Upper lobe of left lung (tissue), 6 donors: ENCODE data around the gene CCND3. TPM values are rescaled to one million over a fixed set of nuclear protein-coding genes. Genes with fewer than 3 reads are reported as not detected.
A peak's percentile ranks its signal among the peaks of the same experiment; 100 is the strongest.

Source experiments
- ATAC-seq, 2 donors: fragments of 200-7000 bp; cut with Tn5 transposase; one replicate each; pipeline ENCODE4 v1.9.1; 2022; ENCODE audit warnings: mild to moderate bottlenecking in 2 of 2, moderate library complexity in 2 of 2; ENCODE audit not compliant: low FRiP score in 2 of 2
- DNase-seq, 2 donors: peaks; one replicate each; pipeline ENCODE4 v3.0.0-alpha.2; 2019 to 2020
- H3K27ac ChIP-seq, 4 donors: fragments of 200-600 bp; sonication (generic); one replicate each; pipeline ENCODE4 v1.5.1; 2016 to 2019
- H3K27me3 ChIP-seq, 4 donors: fragments of 200-600 bp; sonication (generic); one replicate each; pipeline ENCODE4 v1.5.1; 2017 to 2019
- H3K36me3 ChIP-seq, 4 donors: fragments of 200-600 bp; sonication (generic); one replicate each; pipeline ENCODE4 v1.5.1; 2016 to 2019
- H3K4me1 ChIP-seq, 4 donors: fragments of 200-600 bp; sonication (generic); one replicate each; pipeline ENCODE4 v1.5.1; 2018 to 2019
- H3K4me3 ChIP-seq, 4 donors: fragments of 200-600 bp; sonication (generic); one replicate each; pipeline ENCODE4 v1.5.1; 2017 to 2019; ENCODE audit warnings: mild to moderate bottlenecking in 2 of 4, moderate library complexity in 1 of 4
- H3K9me3 ChIP-seq, 4 donors: fragments of 200-600 bp; sonication (generic); one replicate each; pipeline ENCODE4 v1.5.1; 2018 to 2019
- CTCF ChIP-seq, 6 experiments: fragments of 450-650 bp in 4 of 6; fragments of 200-600 bp in 2 of 6; sonication (generic) in 2 of 6; IDR thresholded peaks; one replicate each; pipeline ENCODE4 v1.5.1; 2016 to 2019; ENCODE audit warnings: antibody characterized with exemption in 6 of 6
- EP300 ChIP-seq, 4 donors: sonication (generic); formaldehyde crosslinking; IDR thresholded peaks; one replicate each; pipeline ENCODE4 v1.5.1; 2017; ENCODE audit warnings: antibody characterized with exemption in 4 of 4, control low read depth in 2 of 4
- POLR2A ChIP-seq, 4 donors: fragments of 450-650 bp; IDR thresholded peaks; one replicate each; pipeline ENCODE4 v1.5.1; 2016 to 2017; ENCODE audit warnings: antibody characterized with exemption in 4 of 4, mild to moderate bottlenecking in 2 of 4
- POLR2AphosphoS5 ChIP-seq, 2 donors: sonication (generic); formaldehyde crosslinking; IDR thresholded peaks; one replicate each; pipeline ENCODE4 v1.5.1; 2017; ENCODE audit warnings: antibody characterized with exemption in 2 of 2
- WGBS, 2 donors: methylation state at CpG; one replicate each; pipeline ENCODE4 v1.1.5; 2017 to 2018; 5-methylcytosine and 5-hydroxymethylcytosine counted together
- total RNA-seq, 6 donors: library from RNA; depleted of rRNA in 4 of 6; stranded (reverse); fragments of >200 nt in 4 of 6; gene quantifications; one replicate each; pipeline versions ENCODE4 v1.1.0 to v1.2.1, GENCODE V29; 2016 to 2021
- donor health status: DM: no; HTN: no; CAD: no; lungs with moderate emphysema.
- donor health status: DM: no; HTN: yes; CAD: no; lungs with severe emphysema.

The CCND3 gene
- total RNA-seq, 6 donors from 2014 or later, result 138 to 305 (median 211) TPM

- DNase-seq, result no peak
- no peak overlapping the region for H3K4me3 ChIP-seq
- H3K36me3 ChIP-seq, result peaks cover 6 to 47% (median 19%) of the 10 kb centered on the region in 4 donors
- no peak for TF ChIP-seq CTCF (IDR thresholded peaks at IDR 0.05)
- no peak for TF ChIP-seq EP300 (IDR thresholded peaks at IDR 0.05)
- no peak for TF ChIP-seq POLR2A (IDR thresholded peaks at IDR 0.05)
- TF ChIP-seq POLR2AphosphoS5 (IDR thresholded peaks at IDR 0.05), result no peak
- H3K27ac ChIP-seq, result no peak overlapping the region
- WGBS, 2 donors, result 86 to 97% methylated on average over 4 of the region's 4 CpGs
- ATAC-seq, result no peak
- H3K27me3 ChIP-seq, result no peaks in the 10 kb centered on the region
- H3K9me3 ChIP-seq, result no peaks in the 10 kb centered on the region
- H3K4me1 ChIP-seq, result peaks cover 13 to 27% (median 15%) of the 10 kb centered on the region in 4 donors
Measured at GRCh38 chr6:41914869-41915530, 26.6 kb downstream of the CCND3 start.

GRCh38 chr6:41914343-41914742 lies 27.3 kb downstream of the CCND3 start:
- TF ChIP-seq POLR2A (IDR thresholded peaks at IDR 0.05) (no peak), EP300 (IDR thresholded peaks at IDR 0.05) (no peak)
- no peak overlapping the region for H3K27ac ChIP-seq
- WGBS, 2 donors, result 91 to 95% methylated on average over 2 of the region's 2 CpGs
- H3K27me3 ChIP-seq, result no peaks in the 10 kb centered on the region
- peaks cover 7 to 20% (median 9%) of the 10 kb centered on the region in 4 donors for H3K4me1 ChIP-seq
- DNase-seq (no peak), ATAC-seq (no peak)
- H3K4me3 ChIP-seq, result no peak overlapping the region
- peaks cover 6 to 51% (median 19%) of the 10 kb centered on the region in 4 donors for H3K36me3 ChIP-seq
- no peaks in the 10 kb centered on the region for H3K9me3 ChIP-seq

GRCh38 chr6:41909727-41910126 lies 31.9 kb downstream of the CCND3 start:
- no peaks in the 10 kb centered on the region for H3K27me3 ChIP-seq
- DNase-seq (no peak), ATAC-seq (no peak)
- H3K9me3 ChIP-seq, result no peaks in the 10 kb centered on the region
- H3K27ac ChIP-seq, result no peak overlapping the region
- H3K36me3 ChIP-seq, result peaks cover 18 to 80% (median 34%) of the 10 kb centered on the region in 4 donors
- WGBS, 2 donors, result 92 to 96% methylated on average over 1 of the region's 1 CpG
- no peak overlapping the region for H3K4me3 ChIP-seq
- H3K4me1 ChIP-seq, result peaks cover 0 to 10% (median 3%) of the 10 kb centered on the region in 4 donors
- TF ChIP-seq EP300 (IDR thresholded peaks at IDR 0.05) (no peak), POLR2A (IDR thresholded peaks at IDR 0.05) (no peak), CTCF (IDR thresholded peaks at IDR 0.05) (no peak), POLR2AphosphoS5 (IDR thresholded peaks at IDR 0.05) (no peak)

DNA sequence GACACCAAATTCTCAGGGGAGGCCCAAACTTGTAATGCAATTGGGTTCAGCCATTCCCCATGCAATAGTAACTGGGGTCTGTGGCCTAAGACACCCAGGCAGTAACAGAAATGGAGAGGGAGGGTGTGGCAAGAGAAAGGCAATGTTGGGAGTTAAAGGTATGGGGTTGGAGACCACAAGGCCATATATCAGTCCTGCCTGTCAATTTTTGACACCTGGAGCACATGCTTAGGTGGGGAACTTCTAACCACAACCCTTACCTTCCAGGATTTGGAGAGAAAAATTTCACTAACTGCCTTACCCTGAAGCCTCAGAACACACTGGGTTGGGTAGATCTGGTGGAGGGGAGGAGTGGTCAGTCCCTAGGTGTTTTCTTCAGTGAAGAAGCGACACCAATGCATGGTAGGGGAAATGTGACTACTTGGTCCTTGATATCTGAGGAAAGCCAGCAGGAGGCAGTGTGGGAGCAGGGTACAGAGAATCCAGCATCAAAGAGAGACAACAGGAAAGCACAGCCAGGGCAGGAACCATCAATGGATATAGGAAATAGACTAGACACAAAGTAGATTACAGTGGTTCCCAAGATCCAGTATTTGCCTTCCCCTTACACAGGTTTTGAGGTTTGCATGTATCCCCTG lies 39.6 kb downstream of the CCND3 start:
- no peak for ATAC-seq
- Histone ChIP-seq H3K27me3 (no peaks in the 10 kb centered on the region), H3K36me3 (peaks cover 5 to 38% (median 22%) of the 10 kb centered on the region in 4 donors), H3K27ac (no peak overlapping the region), H3K4me1 (no peaks in the 10 kb centered on the region), H3K9me3 (no peaks in the 10 kb centered on the region), H3K4me3 (no peak overlapping the region)
- peak in 1 of 2 donors; percentile 29 for DNase-seq
- TF ChIP-seq CTCF (IDR thresholded peaks at IDR 0.05) (peak in 3 of 6 experiments; percentile 5 to 27 (median 9)), POLR2AphosphoS5 (IDR thresholded peaks at IDR 0.05) (no peak)
- 93 to 94% methylated on average over 1 of the region's 1 CpG for WGBS, 2 donors

- WGBS, 2 donors, result 60 to 78% methylated on average over 1 of the region's 1 CpG
- no peak for ATAC-seq
- no peaks in the 10 kb centered on the region for H3K27me3 ChIP-seq
- peaks cover 0 to 27% (median 12%) of the 10 kb centered on the region in 4 donors for H3K36me3 ChIP-seq
- no peak for DNase-seq
- H3K9me3 ChIP-seq, result no peaks in the 10 kb centered on the region
- H3K4me1 ChIP-seq, result peaks cover 0 to 9% (median 7%) of the 10 kb centered on the region in 4 donors
- TF ChIP-seq EP300 (IDR thresholded peaks at IDR 0.05) (no peak), CTCF (IDR thresholded peaks at IDR 0.05) (no peak), POLR2AphosphoS5 (IDR thresholded peaks at IDR 0.05) (no peak), POLR2A (IDR thresholded peaks at IDR 0.05) (no peak)
- no peak overlapping the region for H3K4me3 ChIP-seq
- no peak overlapping the region for H3K27ac ChIP-seq
Measured at GRCh38 chr6:41900861-41901260, 40.7 kb downstream of the CCND3 start.
